Measurements from ENCODE around the gene HPS5.

HPS5 gene

DNA sequence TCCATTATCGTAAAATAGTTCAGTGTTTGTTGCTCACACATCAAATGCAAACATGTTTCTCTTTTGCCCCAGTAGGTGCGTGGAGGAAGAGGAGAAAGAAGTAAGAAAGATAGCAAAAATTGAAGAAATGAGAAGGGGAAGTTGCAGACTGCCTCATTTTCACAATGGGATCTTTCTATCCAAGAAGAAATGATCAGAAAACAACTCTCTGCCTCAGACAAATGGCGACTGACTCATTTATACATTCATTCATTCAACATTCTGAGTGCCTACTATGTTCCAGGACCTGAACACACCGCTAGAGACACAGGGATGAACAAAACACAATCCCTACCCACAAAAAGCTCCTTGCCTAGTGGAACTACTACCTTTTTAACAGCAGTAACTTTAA lies 367 bp downstream of the HPS5 start:
- DNase-seq (ENCODE audit: low read depth, low spot score): no peak

DNA sequence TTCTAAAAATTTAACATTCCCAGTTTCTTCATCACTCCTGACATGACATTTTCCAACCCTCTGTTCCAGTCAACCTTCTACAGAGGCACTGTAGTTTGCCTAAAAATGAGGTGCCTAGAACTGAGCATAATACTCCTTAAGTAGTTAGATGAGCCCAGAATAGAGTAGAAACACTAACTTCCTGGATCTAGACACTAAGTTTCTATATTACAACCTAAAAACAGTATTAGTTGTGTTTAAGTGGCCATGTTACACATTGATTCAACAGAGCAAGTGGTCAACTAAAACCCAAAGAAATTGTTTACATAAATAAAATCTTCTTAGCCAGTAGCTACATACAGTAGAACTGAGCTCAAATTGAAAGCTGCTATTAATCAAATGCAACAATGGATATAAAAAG lies 1.3 kb downstream of the HPS5 start:
- no peak for DNase-seq (ENCODE audit: low read depth, low spot score)

DNA sequence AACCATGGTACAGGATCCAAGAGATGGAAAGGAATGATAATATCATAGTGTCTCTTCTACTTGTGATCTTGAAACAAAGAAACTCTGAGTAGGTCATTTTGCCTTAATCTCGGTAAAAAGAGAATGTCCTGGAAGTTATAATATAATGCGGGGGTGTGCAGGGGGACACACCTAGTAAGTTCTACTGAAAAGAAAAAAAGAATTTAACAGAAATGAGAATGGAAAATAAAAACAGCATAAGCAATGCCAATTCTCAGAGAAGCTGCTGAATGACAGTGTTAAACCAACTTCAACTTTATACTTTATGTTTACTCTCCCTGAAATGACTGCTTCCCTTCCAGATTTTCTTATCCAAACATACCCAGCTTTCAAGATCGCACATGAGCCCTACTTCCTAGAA lies 2.0 kb downstream of the HPS5 start:
- no peak for DNase-seq (ENCODE audit: low read depth, low spot score)

DNA sequence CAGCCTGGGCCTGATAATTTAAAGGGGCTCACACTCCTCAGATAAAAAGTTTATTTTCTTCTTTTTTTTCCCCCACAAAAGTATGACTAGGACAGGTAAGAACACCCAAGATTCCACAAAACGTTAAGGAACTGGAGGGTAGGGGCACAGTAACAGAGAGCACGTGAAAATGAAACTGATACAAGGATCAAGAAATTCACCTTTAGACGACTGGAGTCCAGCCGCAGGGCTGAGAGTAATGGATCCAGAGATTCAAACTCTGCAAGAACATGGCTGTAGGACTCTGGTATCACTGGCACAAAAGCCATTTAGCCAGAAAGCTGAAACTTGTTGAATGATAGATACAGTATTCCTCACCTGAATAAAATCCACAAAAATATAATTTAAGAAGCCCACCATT lies 4.4 kb downstream of the HPS5 start:
- DNase-seq (ENCODE audit: low read depth, low spot score): no peak

DNA sequence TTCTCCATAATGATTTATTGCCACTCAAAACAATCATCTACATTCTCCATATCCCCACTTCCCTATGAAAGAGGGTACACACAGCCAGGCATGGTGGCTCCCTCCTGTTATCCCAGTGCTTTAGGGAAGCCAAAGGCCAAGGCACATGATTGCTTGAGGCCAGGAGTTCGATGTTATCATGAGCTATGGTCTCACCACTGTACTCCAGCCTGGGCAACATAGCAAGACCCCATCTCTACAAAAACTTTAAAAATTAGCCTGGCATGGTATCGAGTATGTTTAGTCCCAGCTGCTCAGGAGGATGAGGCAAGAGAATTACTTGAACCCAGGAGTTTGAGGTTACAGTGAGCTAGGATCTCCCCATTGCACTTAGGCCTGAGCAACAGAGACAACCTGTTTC lies 6.0 kb downstream of the HPS5 start:
- no peak for DNase-seq (ENCODE audit: low read depth, low spot score)

DNA sequence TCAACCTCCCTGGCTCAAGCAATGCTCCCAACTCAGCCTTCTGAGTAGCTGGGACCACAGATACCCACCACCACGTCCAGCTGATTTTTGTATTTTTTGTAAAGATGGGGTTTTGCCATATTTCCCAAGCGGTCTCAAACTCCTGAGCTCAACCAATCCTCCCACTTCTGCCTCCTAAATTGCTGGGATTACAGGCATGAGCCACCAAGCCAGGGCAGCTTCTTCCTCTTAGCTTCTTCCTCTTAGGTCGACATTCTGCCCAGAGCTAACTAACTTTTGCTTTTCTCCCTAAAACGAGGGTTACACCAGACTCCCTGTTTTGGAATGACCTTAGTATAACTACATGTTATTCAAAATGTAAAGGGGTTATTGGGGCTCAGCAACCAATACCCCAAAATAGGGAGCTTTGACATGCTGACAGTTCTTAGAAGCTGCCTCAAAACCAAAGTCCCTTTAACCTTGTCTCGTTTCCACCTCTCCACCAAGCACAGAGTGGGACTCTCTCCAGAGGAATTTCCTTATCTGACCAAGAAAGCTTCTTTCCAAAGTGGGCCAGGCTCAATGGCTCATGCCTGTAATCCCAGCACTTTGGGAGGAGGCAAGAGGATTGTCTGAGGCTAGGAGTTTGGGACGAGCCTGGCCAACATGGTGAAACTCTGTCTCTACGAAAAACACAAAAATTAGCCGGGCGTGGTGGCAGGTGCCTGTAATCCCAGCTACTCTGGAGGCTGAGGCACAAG lies 7.0 kb downstream of the HPS5 start:
- DNase-seq (ENCODE audit: low read depth, low spot score): no peak

DNA sequence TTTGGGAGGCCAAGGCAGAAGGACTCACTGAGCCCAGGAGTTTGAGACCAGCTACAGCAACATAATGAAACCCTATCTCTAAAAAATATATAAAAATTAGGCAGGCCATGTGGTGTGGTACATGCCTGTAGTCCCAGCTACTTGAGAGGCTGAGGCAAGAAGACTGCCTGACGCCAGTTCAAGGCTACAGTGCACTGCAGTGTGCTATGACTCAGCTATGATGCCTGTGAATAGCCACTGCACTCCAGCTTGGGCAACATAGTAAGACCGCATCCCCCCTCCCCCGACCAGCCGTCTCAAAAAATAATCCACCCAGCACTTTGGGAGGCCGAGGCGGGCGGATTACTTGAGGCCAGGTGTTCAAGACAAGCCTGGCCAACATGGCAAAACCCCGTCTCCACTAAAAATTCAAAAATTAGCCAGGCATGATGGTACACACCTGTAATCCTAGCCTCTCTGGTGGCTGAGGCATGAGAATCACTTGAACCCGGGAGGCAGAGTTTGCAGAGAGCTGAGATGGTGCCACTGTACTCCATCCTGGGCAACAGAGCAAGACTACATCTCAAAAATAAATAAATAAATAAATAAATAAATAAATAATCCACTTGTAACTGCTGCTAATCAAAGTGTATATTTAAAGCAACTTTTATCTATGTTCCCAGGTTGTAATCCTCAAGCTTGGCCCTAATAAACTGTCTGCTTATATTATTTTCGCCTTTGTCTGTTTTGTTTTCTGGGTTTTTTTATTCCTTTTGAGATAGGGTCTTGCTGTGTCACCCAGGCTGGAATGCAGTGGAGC lies 7.8 kb downstream of the HPS5 start:
- DNase-seq (ENCODE audit: low read depth, low spot score): no peak

DNA sequence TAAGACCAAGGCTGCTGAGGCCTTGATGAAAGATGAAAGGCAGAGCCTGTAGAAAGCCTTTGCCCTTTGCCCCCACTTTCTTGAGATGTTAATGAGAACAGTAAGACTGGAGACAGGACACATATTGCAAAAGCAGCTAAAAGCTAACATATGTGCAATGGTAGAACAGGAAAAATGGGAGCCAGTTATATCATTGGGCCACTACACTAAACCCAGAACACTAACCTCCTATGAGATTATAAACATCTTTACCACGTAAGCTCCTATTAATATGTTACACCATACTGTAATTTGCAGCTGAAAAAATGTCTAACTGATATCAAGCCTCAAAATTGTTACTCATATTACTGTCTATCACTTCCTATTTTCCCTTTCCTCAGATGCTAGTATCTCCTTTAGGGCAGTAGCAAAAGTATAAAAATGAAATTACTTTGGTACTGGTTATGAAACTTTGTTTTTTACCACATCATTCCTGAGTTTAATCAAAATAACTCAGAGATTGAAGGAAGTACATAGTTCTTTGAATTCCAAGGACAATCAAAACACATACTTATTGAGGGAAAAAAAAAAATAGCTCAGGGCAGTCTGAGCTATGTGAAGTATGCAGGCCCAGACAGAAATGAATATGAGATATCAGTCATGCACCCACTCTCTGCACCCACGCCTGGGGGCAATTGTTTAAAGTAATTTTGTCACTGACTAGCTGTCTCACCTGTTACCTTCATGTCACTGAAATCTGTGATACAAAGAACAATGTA lies 9.1 kb downstream of the HPS5 start:
- DNase-seq (ENCODE audit: low read depth, low spot score): no peak

DNA sequence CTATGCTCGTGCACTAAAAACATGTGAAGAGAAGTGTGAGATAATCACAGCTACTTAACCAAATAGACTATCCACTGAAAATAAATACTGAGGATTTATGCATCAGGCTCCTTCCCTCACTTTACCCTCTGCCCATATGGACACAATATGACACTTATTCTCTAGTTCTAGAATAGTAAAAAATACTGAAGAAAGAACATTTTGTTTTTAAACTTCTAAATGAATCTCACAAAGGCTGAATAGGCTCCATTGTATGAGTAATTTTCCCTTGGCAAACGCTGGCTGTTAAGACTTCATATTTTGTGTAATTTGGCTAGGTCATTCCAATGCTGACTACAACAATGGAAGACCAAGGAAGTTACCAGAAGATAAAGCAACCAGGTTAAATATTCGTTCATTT lies 9.9 kb downstream of the HPS5 start:
- DNase-seq (ENCODE audit: low read depth, low spot score): no peak

DNA sequence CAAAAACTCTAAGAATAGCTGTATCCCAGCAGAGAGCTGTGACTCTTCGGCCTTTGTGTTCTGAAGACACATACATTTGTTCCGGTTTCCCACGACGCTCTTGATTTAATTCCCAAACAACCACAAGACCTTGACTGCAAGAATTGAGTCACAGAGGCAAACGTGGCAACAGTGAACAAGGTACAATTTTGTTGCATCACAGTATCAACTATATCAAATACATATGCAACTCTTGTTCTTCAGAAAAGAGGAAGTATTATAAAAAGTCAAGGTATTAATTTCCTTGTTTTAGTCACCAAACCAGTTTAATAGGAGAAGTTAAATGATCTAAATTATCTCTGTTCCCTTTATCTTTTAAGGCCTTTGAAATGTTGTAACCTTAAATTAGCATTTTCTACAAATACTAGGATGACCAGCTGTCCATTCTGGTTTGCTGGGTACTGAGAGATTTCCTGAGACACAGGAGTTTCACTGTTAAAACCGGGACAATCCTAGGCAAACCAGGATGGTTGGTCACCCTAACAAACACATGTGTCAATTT lies 11.1 kb downstream of the HPS5 start:
- DNase-seq (ENCODE audit: low read depth, low spot score): no peak

DNA sequence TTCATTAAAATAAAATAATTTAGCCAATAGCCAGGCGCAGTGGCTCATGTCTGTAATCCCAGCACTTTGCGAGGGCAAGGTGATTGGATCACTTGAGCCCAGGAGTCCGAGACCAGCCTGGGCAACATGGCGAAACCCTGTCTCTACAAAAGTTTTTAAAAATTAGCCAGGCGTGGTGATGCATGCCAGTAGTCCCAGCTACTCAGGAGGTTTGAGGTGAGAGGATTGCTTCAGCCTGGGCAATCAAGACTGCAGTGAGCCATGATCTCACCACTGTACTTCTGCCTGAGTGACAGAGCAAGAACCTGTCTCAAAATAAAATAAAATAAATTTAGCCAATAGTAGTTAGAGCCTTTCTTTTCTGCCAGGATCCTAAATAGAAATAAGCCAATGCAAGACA lies 12.2 kb downstream of the HPS5 start:
- no peak for DNase-seq (ENCODE audit: low read depth, low spot score)

DNA sequence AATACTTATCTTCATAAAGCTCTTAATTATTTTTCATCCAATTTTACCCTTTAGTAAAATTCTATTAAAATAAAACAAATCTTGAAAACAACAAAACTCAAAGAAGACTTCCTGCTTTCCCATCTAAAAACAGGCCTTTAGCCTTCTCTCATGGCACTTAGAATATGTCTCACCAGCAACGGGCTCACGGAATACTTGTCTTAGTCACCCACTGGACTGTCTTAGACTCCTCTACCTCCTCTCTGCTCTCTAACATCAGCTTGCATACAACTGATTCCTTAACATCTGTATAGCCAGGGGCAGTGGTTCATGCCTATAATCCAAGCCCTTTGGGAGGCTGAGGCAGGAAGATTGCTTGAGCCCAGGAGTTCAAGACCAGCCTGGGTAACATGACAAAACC lies 13.7 kb downstream of the HPS5 start:
- DNase-seq (ENCODE audit: low read depth, low spot score): no peak

DNA sequence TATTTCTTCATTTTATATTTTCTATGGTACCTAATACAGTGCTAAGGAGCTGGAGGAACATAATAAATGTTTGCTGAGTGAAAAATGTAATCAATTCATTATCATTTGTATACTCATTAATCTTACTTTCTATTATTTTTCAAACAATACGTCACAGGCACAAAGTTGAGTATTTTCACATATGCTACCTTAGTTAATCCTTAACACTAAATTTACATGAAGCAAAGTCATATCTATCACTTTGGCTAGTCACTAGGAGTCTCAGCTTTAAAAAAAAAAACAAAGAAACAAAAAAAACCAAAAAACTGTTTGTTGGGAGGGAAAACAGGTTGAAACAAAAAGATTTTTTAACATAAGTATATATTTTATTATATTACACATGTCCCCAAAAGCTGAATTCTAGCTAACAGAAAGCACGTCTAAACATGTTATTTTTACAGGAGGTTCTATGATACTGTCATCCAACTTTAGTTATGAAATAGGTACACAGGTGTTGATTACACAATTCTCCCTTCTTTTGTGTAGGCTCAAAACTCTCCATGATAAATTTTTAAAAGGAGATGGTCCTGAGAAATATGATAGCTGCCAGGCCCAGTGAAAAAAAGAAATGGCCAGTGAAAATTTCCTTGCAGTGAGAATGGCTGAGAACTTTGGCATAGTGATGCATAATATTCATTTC lies 14.3 kb downstream of the HPS5 start:
- no peak for DNase-seq (ENCODE audit: low read depth, low spot score)

DNA sequence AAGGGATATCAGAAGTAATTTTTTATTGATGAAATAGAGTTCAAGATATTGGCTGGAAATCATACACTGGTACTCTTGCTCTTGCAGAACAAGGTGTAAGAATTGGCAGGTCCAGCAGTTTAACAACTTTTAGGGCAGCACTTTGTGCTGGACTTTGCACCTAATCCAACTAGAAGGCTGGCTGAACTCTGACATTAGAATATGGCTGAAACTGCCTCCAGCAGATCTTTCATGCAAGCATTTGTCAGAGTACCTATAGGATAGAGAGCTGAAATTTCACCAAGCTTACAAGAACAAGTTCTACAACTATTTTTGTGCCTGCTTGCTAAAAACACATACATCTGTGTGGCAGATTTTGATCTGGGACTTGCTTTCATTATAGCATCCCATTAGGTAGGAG lies 17.2 kb downstream of the HPS5 start:
- no peak for DNase-seq (ENCODE audit: low read depth, low spot score)

DNA sequence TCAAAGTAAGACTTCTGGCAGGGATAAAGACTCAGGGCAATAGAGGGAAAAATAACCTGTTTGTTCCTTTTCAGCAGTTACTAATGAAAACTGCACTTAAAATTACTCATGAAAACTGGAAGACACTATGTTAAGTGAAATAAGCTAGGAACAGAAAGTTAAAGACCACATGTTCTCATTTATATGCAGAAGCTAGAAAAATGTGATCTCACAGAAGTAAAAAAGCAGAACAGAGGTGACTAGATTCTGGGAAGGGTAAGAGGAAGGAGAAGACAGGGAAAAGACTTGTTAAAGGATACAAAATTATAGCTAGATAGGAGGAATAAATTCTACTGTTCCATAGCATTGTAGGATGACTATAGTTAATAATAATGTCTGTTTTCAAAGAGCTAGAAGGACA lies 22.2 kb downstream of the HPS5 start:
- no peak for DNase-seq (ENCODE audit: low read depth, low spot score)

DNA sequence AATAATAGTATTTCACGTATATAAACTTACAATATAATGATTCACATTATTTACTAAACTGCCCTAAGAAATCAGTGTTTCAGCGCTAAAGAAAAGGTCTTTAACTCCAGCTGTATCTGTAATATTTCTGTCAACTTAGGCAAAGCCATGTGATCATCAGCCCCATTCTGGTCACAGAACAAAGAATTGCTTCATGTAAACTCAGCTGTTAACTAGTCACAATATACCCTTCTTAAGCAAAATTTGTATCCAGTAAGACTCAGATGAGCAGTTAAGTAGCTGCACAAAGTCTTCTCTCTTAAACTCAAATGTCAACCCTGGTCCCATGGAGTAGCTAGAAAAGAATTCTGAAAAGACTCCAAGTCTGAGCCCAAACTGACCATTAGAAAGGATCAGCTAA lies 26.6 kb downstream of the HPS5 start:
- DNase-seq (ENCODE audit: low read depth, low spot score): no peak

DNA sequence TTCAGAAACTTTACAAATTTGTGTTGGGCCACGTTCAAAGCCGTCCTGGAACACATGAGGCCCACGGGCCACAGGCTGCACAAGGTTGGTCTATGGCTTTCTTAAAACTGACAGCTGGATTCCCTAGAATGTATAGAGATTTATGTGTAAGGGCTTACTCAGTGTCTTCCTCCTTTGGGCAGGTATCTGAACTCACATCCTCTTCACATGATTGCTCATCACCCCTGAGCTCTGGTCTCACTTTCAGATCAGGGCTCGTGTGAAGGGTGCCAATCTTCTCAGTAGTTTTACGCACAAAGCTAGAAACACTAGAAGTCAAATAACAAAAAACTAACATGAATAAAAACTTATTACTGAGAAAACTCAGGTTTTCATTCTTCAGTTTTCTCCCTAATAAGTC lies 27.1 kb downstream of the HPS5 start:
- no peak for DNase-seq (ENCODE audit: low read depth, low spot score)

DNA sequence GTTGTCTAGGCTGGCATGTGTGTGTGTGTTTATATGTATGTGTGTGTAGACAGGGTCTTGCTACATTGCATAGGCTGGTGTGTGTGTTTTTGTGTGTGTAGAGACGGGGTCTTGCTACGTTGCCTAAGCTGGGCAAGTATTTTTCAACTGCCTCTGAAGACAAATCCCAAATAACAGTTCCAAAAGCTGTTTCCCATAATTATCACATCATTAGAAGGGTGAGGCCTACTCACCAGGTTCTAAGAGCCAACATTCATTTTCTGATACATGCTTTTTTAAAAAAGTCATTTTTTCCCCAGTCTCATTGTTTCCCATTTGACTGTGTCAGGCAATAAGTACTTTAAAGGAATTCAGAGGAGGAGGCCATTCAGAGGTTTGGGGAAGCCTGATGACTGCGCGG lies 33.0 kb downstream of the HPS5 start:
- DNase-seq (ENCODE audit: low read depth, low spot score): no peak

DNA sequence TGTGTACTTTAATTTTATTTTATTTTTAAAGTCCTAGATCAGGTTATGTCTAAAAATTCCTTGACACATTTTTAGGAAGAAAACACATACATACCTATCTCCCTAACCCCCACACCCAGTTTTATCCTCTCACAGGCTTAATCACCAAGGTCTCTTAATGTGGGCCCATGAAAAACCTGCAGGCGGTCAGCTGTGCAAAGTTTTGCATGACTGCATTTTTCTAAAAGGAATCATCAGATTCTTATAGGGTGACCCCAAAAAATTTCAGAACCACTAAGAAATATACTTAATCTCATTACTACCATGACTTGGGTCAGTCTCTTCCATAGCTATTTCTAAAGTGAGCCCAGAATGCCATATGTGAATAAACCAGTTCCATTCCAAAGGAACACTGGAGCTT lies 36.1 kb downstream of the HPS5 start:
- DNase-seq (ENCODE audit: low read depth, low spot score): no peak

DNA sequence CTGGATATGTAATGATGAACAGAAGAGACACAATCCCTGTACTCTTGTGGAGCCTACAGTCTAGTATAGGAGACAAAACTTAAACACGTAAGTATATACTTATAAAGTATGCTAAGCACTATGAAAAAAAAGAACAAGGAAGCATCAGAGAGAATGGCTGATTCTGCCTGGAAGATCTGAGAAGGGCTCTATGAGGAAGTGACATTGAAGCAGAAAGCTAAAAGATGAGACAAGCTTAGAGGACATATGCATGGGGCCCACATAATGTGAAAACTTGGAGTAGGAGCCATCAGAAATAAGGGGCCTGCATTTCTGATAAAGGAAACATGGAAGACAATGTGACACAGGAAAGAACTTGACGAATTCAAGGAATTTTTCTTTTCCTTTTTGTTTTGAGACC lies 39.3 kb downstream of the HPS5 start:
- DNase-seq (ENCODE audit: low read depth, low spot score): no peak

DNA sequence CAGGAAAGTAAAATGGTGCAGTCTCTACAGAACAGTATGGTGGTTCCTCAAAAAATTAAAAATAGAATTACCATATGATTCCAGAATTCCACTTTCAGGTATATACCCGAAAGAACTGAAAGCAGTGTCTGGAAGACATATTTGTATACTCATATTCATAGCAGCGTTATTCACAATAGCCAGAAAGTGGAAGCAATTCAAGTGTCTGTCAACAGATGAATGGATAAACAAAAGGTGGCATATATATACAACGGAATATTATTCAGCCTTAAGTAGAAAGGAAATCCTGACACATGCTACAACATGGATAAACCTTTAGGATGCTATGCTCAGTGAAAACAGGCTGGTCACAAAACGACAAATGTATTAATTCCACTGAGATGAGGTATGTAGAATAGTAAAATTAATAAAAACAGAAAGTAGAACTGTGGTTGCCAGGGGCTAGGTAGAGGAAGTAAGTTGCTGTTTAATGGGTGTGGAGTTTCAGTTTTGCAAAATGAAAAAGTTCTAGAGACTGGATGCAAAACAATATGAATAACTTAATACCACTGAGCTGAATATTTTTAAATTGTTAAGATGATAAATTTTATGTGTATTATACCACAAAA lies 41.4 kb downstream of the HPS5 start:
- no peak for DNase-seq (ENCODE audit: low read depth, low spot score)

All from brain pericyte (primary cell).